ENCODE data around the gene EDDM3A. TPM values are rescaled to one million over a fixed set of nuclear protein-coding genes. Genes with fewer than 3 reads are reported as not detected.

Gene EDDM3A
- total and polyA plus RNA-seq, 8 donors: 0.15 to 0.47 (median 0.23) TPM; not detected in 4

- ATAC-seq (peak; percentile 71), DNase-seq (peak in 1 of 4 donors; percentile 30)
- Histone ChIP-seq H3K9me3 (no peaks in the 10 kb centered on the region), H3K27ac (peak overlapping the region; percentile 33 to 34), H3K27me3 (no peaks in the 10 kb centered on the region), H3K36me3 (no peaks in the 10 kb centered on the region), H3K4me3 (no peak overlapping the region), H3K4me1 (peaks cover 10 to 36% of the 10 kb centered on the region in 2 donors)
- TF ChIP-seq CTCF (IDR thresholded peaks at IDR 0.05): no peak
- intact Hi-C loops (cut with DNase I): no loop called here
Measured at GRCh38 chr14:20711261-20711660, 34.4 kb upstream of the EDDM3A start.

- Histone ChIP-seq H3K9me3 (no peaks in the 10 kb centered on the region), H3K27me3 (no peaks in the 10 kb centered on the region), H3K36me3 (no peaks in the 10 kb centered on the region), H3K4me1 (peaks cover 10 to 39% of the 10 kb centered on the region in 2 donors), H3K27ac (peak overlapping the region; percentile 33 to 34), H3K4me3 (no peak overlapping the region)
- TF ChIP-seq CTCF (IDR thresholded peaks at IDR 0.05): no peak
- intact Hi-C loops (cut with DNase I): no loop called here
- ATAC-seq (no peak), DNase-seq (no peak)
Measured at GRCh38 chr14:20711685-20712084, 34.0 kb upstream of the EDDM3A start.

- no peaks in the 10 kb centered on the region for H3K36me3 ChIP-seq
- ATAC-seq (no peak), DNase-seq (no peak)
- no peak for TF ChIP-seq CTCF (IDR thresholded peaks at IDR 0.05)
- no peak overlapping the region for H3K4me3 ChIP-seq
- H3K4me1 ChIP-seq: peaks cover 3 to 33% of the 10 kb centered on the region in 2 donors
- no peak overlapping the region for H3K27ac ChIP-seq
- H3K9me3 ChIP-seq: no peaks in the 10 kb centered on the region
- intact Hi-C loops (cut with DNase I): no loop called here
- H3K27me3 ChIP-seq: no peaks in the 10 kb centered on the region
Measured at GRCh38 chr14:20712904-20713303, 32.8 kb upstream of the EDDM3A start.

- peak; percentile 60 for ATAC-seq
- Histone ChIP-seq H3K4me3 (no peak overlapping the region), H3K27ac (peak overlapping the region; percentile 59 to 94), H3K9me3 (no peaks in the 10 kb centered on the region), H3K36me3 (no peaks in the 10 kb centered on the region), H3K4me1 (peaks cover 3 to 33% of the 10 kb centered on the region in 2 donors), H3K27me3 (no peaks in the 10 kb centered on the region)
- intact Hi-C loops (cut with DNase I): no loop called here
- TF ChIP-seq CTCF (IDR thresholded peaks at IDR 0.05): no peak
- DNase-seq: peak in 2 of 4 donors; percentile 86
Measured at GRCh38 chr14:20714593-20715250, 31.0 kb upstream of the EDDM3A start.

- no peak overlapping the region for H3K4me3 ChIP-seq
- ATAC-seq (peak; percentile 65), DNase-seq (peak in 1 of 4 donors; percentile 81)
- no peak for TF ChIP-seq CTCF (IDR thresholded peaks at IDR 0.05)
- peak overlapping the region; percentile 41 to 47 for H3K27ac ChIP-seq
- H3K4me1 ChIP-seq: peaks cover 0 to 26% of the 10 kb centered on the region in 2 donors
- no peaks in the 10 kb centered on the region for H3K36me3 ChIP-seq
- no peaks in the 10 kb centered on the region for H3K9me3 ChIP-seq
- intact Hi-C loops (cut with DNase I): no loop called here
- H3K27me3 ChIP-seq: peaks cover 0 to 30% of the 10 kb centered on the region in 2 donors
Measured at GRCh38 chr14:20719777-20720176, 25.9 kb upstream of the EDDM3A start.
